Spleen (tissue), 7 donors: Measurements from ENCODE around the gene LITAF.

Source experiments
- POLR2A ChIP-seq, 3 donors: fragments of 450-650 bp; IDR thresholded peaks; one replicate each; pipeline ENCODE4 v1.5.1; 2017; ENCODE audit warnings: antibody characterized with exemption in 3 of 3, mild to moderate bottlenecking in 1 of 3
- POLR2AphosphoS5 ChIP-seq, 3 donors: sonication (generic); formaldehyde crosslinking; IDR thresholded peaks; one replicate each; pipeline ENCODE4 v1.5.1; 2017; ENCODE audit warnings: antibody characterized with exemption in 3 of 3
- TF ChIP-seq, protein P1 (sequence below), 11 experiments: fragments of 200-600 bp in 7 of 11; fragments of 450-650 bp in 4 of 11; sonication (generic) in 4 of 11; IDR thresholded peaks in 8 of 11; conservative IDR thresholded peaks in 3 of 11; 1 replicate in 7 of 11; 2 replicates in 4 of 11; pipeline versions ENCODE4 v1.4.0 to v1.8.0; 2016 to 2021; ENCODE audit warnings: antibody characterized with exemption in 11 of 11, inconsistent platforms in 4 of 11, mild to moderate bottlenecking in 1 of 11
- donor health status: DM: no; HTN: no; CAD: no; lungs with moderate emphysema.
- donor health status: DM: no; HTN: no; CAD: no.
- donor health status: DM: no; HTN: no; CAD: no.

DNA sequence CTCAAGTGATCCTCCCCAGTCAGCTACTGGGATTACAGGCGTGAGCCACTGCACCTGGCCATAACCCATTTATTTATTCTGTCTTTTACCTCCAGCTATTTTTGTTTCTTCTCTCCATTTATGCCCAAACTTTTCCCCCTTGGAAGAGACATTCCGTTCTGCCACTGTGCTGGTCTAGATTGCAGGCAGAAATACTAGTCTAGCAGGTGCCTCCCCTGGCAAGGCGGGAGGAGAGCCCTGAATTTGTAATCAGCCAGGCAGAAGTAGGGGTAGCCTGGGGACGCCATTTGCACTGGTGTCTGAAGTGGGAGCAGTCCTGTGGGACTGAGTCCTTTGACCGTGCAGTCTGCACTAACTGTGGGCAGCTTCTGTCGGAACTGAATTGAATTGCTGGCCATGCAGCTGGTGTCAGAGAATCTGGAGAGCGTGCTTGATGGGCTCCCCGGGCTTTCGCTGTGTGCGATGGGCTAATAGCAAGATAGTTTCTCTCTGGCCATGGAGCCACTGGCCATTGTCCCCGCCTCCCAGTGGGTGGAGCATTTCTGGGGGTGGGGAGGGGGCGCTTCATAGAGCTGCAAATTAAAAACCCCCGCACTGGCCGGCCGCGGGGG lies 31.5 kb upstream of the LITAF start:
- TF ChIP-seq, protein P1, sequence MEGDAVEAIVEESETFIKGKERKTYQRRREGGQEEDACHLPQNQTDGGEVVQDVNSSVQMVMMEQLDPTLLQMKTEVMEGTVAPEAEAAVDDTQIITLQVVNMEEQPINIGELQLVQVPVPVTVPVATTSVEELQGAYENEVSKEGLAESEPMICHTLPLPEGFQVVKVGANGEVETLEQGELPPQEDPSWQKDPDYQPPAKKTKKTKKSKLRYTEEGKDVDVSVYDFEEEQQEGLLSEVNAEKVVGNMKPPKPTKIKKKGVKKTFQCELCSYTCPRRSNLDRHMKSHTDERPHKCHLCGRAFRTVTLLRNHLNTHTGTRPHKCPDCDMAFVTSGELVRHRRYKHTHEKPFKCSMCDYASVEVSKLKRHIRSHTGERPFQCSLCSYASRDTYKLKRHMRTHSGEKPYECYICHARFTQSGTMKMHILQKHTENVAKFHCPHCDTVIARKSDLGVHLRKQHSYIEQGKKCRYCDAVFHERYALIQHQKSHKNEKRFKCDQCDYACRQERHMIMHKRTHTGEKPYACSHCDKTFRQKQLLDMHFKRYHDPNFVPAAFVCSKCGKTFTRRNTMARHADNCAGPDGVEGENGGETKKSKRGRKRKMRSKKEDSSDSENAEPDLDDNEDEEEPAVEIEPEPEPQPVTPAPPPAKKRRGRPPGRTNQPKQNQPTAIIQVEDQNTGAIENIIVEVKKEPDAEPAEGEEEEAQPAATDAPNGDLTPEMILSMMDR (IDR thresholded peaks at IDR 0.05 in 8 of 11, conservative IDR thresholded peaks at IDR 0.05 in 3 of 11), result no peak
- TF ChIP-seq POLR2AphosphoS5 (IDR thresholded peaks at IDR 0.05) (no peak), POLR2A (IDR thresholded peaks at IDR 0.05) (no peak)
